GM19463 (cell line): Measurements from ENCODE around the gene UTP14C.
"Not testable (repeated sequence)": the region's sequence is repeated elsewhere in the genome, so short reads cannot be mapped to it uniquely, and the experiment has no call there.

Experiments used
- ATAC-seq: cut with Tn5 transposase; IDR thresholded peaks from one replicate; pipeline ENCODE4 v1.9.1; 2021; ENCODE audit warnings: mild to moderate bottlenecking, moderate library complexity; ENCODE audit not compliant: unreplicated experiment

Gene UTP14C

GRCh38 chr13:52043675-52044074 lies 19.2 kb downstream of the UTP14C start:
- ATAC-seq = no peak

- ATAC-seq = no peak
Observed at GRCh38 chr13:52047463-52047862, 23.0 kb downstream of the UTP14C start.

GRCh38 chr13:52048516-52048915 lies 24.0 kb downstream of the UTP14C start:
- no peak for ATAC-seq

- ATAC-seq = no peak
Observed at GRCh38 chr13:52051400-52051799, 26.9 kb downstream of the UTP14C start.

- ATAC-seq = no peak
Observed at GRCh38 chr13:52053460-52053859, 29.0 kb downstream of the UTP14C start.

- ATAC-seq = not testable (repeated sequence)
Observed at GRCh38 chr13:52061064-52061463, 36.6 kb downstream of the UTP14C start.

GRCh38 chr13:52061587-52061986 lies 37.1 kb downstream of the UTP14C start:
- ATAC-seq = no peak

- no peak for ATAC-seq
Observed at GRCh38 chr13:52067237-52067636, 42.7 kb downstream of the UTP14C start.

GRCh38 chr13:52070929-52071523 lies 46.5 kb downstream of the UTP14C start:
- no peak for ATAC-seq
